COR-L47 (cell line): ENCODE data around the gene VPS36.
"Not testable (repeated sequence)": the region's sequence is repeated elsewhere in the genome, so short reads cannot be mapped to it uniquely, and the experiment has no call there.

Experiments
- DNase-seq: peaks from one replicate; lab custom pipeline; 2025; lab: John Stamatoyannopoulos, UW

Gene VPS36

GRCh38 chr13:52446265-52446664 is 4.2 kb downstream of the VPS36 start:
- DNase-seq = no peak

DNA sequence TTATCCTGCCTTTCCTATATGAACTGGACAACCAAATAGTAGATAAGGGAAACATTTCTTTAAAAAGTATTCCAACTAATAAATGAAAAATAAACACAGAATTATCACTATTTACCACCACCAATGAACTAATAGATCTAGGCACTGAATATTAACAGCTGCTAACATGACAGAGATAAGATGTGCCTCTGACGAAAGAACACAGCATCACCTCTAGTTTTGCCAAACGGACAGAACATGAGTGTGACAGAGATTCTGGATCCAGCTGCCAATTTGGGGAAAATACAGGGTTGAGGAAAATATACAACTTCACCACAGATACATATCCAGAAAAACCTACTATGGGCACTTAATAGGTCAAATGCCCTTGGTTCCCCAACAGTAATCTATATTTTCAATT is 18.0 kb downstream of the VPS36 start:
- no peak for DNase-seq

DNA sequence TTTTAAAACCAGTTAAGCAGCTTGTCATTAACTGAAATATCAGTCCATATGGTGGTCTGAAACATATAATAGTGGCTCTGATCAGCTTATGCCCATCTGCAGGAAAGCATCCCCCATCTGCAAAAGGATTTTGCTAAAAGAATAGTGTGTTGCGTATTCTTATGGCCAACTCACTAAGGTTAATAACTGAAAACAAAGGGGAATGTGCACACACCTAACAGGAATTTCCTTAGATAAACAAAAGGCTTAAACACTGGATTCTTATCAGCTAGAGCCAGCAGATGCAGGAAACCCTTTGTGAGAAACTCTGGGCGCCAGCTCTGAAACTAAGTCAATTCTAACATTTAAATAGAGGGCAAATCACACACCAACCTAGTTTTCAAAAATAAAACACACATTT is 22.1 kb downstream of the VPS36 start:
- DNase-seq = peak; percentile 11

- DNase-seq = no peak
Measured at GRCh38 chr13:52421216-52421615, 29.2 kb downstream of the VPS36 start.

- DNase-seq = no peak
Measured at GRCh38 chr13:52419080-52419479, 31.4 kb downstream of the VPS36 start.

DNA sequence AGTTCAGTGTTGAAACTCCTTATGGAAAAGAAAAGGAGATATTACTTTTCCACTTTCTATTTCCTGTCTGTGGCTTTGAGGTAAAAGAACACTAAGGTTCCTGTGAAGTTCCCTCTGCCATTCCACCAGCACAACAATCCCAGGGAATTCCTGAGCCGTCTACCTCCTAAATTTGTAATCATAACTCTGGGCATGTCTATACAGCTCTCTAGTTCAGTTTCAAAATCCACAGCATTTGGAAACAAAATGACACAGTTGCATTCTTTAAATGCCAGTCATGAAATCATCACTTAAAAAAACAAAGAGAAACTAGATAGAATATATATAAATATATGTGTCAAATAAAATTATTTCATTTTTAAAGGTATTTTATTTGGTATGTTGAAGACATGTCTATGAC is 35.5 kb downstream of the VPS36 start:
- DNase-seq = no peak

GRCh38 chr13:52414051-52414450 is 36.4 kb downstream of the VPS36 start:
- DNase-seq = no peak

DNA sequence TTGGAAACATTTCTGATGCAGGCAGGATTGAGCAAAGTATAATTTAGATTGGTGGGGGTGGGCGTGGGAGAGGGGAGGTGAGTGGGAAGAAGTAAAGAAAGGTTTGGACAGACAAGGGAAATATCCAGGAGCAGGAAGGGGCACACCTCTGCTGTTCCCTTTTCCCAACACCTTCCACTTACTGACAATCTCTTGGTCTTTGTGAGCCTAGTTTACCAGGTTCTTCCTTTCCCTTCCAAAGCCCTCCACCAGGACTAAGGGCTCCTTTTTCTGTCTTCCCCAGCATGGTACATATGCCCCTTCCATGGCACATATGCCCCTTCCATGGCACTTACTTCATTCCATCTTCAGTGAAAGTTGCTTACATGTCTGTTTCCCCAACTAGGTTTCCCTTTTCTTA is 38.3 kb downstream of the VPS36 start:
- DNase-seq = no peak

- DNase-seq = no peak
Measured at GRCh38 chr13:52411629-52412028, 38.8 kb downstream of the VPS36 start.

- not testable (repeated sequence) for DNase-seq
Measured at GRCh38 chr13:52408071-52408658, 42.3 kb downstream of the VPS36 start.

- not testable (repeated sequence) for DNase-seq
Measured at GRCh38 chr13:52407436-52407835, 43.0 kb downstream of the VPS36 start.

- DNase-seq = no peak
Measured at GRCh38 chr13:52406629-52407028, 43.8 kb downstream of the VPS36 start.

GRCh38 chr13:52405767-52406494 is 44.5 kb downstream of the VPS36 start, which contains the start of gene THSD1:
THSD1 (minus strand) TSS chr13:52406172; CDS start chr13:52402600, 3,572 bp downstream.
- DNase-seq = peak; percentile 40

DNA sequence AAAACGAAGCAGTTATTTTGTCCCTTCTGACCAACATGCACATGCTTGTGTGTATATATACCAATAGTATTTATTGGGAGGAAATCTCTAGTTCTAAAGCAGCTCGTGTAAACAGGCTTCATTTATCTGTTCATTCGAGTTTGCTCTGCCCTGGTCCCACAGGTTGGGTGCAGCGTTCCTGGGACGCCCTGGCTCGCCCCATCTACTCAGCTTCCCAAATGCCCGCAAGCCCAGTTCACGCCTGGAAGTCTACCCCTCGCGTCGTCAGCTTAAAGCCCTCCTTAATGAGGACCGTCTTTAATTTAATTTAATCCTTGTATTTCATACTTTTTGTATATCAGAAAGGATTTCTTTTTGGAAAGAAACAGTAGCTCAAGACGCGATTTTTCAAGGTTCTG is 45.1 kb downstream of the VPS36 start:
- no peak for DNase-seq

GRCh38 chr13:52399708-52400107 is 50.7 kb downstream of the VPS36 start:
- no peak for DNase-seq

- no peak for DNase-seq
Measured at GRCh38 chr13:52399046-52399445, 51.4 kb downstream of the VPS36 start.

DNA sequence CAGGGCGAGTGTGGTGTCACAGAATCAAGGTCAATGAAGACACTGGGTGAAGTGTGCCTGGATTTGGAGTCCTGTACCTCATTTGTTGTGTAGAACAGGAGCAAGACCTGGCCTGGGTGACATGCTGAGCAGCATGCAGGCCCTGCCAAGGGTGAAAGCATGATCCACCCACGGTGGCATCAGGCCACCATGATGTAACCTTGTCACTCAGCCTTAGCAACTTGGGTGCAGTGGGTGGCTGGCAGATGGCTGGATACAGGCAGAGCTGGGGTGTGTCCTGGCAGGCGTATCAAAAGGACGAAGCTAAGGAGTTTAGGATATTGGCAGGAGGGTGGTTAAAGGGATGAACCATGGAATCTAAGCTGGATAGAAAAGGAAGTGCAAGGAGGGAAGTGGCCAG is 54.7 kb downstream of the VPS36 start:
- DNase-seq = no peak

DNA sequence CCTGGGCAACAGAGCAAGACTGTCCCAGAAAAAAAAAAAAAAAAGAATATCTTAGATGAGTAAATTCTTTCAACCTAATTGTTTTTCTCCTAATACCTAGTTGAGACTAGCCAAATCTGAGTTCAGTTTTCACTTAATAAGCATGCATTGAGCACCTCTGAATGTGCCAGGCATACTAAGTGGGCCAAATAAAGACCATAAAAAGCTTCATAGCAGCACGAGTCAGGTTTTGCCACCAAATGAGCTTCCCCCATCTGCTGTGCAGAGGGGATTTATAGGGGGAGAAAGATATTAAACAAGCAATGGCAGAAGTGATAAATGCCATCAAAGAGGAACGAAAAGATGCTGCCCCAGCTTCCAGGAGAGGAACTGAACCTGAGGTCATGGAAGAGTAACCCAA is 55.8 kb downstream of the VPS36 start:
- DNase-seq = no peak

DNA sequence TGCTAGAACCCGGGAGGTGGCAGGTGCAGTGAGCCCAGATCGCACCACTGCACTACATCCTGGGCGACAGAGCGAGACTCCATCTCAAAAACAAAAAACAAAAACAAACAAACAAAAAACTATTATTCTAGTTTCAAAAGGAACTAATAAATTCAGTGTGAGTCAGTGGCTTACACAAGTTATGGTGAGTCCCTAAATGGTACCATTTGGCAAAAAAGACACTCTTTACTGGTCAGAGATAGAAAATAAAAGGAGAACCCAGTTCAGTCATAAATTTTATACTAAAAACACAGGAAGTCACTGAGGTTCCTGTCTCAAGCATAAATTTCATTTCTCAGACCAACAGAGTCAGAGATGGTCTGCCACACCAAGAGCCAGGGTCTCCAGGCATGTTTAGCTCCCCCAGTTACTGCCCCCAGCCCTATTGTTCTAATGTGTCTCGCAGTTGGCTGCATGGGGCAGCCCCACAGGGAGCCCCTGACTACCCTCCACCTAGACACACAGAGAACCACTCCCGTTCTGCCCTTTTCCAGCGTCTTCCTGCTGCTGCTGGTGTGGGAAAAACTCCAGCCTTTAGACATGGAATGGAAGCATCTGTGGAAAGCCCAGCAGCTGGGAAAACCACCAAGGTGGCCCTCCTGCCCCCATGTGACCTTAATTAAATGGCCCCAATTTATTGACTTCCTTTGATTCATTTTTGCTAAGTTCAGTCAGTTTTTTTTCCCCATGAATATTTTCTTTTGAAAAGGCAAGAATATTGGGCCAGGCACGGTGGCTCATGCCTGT is 56.7 kb downstream of the VPS36 start:
- no peak for DNase-seq

DNA sequence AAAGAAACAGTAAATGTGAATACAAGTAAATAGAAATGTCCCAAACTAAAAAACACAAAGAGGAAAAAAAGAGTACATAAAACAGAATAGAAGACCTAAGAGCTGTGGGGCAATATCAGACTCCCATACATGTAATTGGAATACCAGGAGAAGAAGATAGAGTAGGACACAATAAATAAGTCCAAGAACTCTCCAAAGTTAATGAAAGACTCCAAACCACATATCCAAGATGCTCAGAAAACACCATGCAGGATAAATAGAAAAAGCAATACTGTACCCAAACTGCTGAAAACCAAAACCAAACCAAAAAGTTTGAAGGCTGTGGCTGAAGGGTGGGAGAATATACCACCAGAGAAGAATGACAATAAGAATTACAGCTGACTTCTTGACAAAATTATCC is 62.7 kb downstream of the VPS36 start:
- no peak for DNase-seq

DNA sequence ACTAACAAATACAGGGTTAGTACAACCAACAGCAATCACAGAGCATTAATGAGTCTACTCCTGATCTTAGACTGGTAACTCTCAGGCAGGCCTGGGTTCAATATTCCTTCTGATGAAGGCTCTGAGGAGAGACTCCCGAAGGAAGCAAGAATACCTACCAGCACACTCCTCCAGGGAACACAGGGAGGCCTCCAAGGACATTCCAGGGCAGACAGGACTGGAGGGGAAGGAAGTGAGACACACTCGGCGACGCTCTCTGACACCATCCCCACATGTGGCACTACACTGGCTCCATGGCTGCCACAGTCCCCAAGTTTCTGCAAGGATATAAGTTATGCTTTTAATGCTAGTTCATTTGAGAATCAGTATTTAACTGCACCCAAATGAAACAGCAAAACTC is 64.6 kb downstream of the VPS36 start:
- no peak for DNase-seq

DNA sequence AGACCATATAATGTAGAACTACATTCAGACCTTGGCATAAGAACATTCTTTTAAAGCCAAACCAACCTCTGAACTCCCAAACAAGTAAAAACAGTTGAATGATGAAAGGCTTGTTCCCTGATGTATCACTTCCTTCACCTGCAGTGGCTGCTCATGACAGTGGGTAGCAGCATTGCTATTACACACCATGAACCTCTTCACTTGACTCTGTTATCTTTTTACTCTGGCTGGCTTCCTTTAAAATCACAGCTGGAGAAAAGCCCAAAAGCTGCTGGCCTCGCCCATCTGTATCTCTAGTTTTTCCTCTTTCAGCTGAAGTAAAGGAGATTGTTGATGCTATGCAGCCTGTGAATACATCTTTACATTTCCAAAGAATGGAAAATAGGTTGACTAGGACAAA is 67.1 kb downstream of the VPS36 start:
- no peak for DNase-seq

GRCh38 chr13:52378312-52378711 is 72.1 kb downstream of the VPS36 start:
- DNase-seq = no peak
